HG02798 (cell line): Measurements from ENCODE around the gene CTSZ.
"Not testable (repeated sequence)": the region's sequence is repeated elsewhere in the genome, so short reads cannot be mapped to it uniquely, and the experiment has no call there.

ENCODE experiments used
- ATAC-seq: cut with Tn5 transposase; IDR thresholded peaks from one replicate; pipeline ENCODE4 v1.9.1; 2021; ENCODE audit warnings: mild to moderate bottlenecking; ENCODE audit not compliant: unreplicated experiment, poor library complexity

Gene CTSZ

DNA sequence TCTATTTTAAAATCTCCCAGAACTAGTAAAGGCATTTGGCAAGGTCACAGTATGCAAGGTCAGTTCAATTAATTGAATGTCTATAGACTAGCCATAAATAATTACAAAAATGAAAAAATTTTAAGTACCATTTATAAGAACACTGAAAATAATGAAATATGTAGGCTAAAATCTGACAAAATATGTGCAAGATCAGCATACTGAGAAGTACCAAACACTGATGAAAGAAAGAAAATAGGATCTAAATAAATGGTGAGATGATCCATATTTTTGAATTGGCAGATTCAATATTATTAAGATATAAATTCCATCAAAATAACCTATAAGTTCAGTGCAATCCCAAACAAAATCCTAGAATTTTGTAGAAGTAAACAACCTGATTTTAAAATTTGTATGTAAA, 54.0 kb downstream of the CTSZ start:
- no peak for ATAC-seq

DNA sequence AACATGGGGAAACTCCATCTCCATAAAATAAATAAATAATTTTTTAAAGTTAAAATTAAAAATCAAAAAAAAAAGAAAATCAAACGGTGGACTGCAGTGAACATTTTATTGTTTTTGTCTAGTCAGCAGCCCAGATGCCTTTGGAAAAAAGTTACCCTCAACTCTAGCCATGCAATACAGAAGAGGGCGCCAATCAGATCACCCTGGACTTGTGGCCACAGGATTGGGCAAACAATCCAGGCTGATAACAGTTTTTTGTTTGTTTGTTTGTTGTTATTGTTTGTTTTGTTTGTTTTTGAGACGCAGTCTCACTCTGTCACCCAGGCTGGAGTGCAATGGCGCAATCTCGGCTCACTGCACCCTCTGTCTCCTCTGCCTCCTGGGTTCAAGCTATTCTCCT, 56.5 kb downstream of the CTSZ start:
- no peak for ATAC-seq

DNA sequence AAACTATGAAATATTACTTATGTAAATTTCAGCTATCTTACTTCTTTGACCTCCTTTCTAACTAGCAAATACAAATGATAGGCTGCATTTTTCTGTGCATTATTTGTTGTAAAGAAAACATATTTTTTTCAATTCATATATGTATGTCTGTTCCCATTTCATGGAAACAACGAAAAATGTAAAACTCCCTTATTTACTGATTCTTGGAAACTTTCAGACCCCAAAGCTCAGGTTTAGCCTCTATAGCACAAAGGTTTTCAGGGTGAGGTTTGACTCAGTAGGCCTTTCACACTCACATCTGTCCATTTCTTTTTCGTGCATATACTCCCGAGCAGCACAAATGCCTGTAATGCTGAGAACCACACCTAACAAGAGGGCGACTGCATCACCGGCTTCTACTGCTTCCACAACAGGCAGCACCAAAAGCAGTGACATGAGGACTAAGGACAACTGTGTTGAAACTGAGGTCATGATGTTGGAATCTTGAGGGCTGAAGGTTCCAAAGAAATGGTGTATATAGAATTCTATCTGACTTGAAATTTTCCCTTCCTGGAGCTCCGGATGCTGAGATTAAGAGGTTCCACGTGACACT, 59.2 kb downstream of the CTSZ start:
- ATAC-seq, result not testable (repeated sequence)

DNA sequence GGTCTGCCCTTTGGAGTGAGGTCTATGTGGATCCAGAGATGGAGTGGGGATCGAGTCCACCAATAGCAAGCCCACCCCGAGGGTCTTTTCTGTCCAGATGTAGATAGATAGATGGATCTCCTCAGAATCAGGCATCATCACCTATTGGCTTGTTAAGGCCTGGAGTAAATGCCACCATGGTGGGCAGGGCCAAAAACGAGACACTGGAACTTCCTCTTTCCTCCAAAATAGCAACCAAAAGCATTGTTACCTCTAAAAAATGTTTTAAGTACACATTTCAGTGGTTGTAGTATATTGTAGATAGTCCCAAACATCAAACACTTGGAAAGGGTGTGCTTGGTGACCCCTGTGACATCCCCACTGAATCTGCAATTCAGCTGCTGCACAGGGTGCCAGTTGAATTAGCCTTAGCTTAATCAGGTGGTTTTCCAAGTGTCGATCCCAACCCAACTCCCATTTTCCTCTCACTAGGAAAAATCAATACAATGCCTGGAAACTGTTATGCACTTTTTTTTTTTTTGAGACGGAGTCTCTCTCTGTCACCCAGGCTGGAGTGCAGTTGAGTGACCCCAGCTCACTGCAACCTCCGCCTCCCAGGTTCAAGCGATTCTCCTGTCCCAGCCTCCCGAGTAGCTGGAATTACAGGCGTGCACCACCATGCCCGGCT, 61.0 kb downstream of the CTSZ start:
- no peak for ATAC-seq
